HepG2 (cell line): ENCODE measurements around the gene TNPO3. TPM values are rescaled to one million over a fixed set of nuclear protein-coding genes. Genes with fewer than 3 reads are reported as not detected.

Experiments used
- ATAC-seq: fragments of 200-7000 bp; cut with Tn5 transposase; 3 replicates; pipeline ENCODE4 v1.9.1; 2020; ENCODE audit warnings: mild to moderate bottlenecking, moderate library complexity
- BruUV-seq: library from RNA; stranded (reverse); fragments of 400-500 nt; replicated peaks from 2 replicates; lab custom pipeline; 2021; lab: Mats Ljungman, UMichigan
- CTCF ChIA-PET: fragments of 300-600 bp; formaldehyde crosslinking; extraction: SDS; loops from one replicate; lab custom pipeline; 2021; ENCODE audit warnings: low total read pairs, inconsistent platforms, low intra/inter-chr PET ratio; lab: Yijun Ruan, JAX
- POLR2A ChIA-PET: fragments of 350-600 bp; sonication (Branson Sonifier 250); formaldehyde crosslinking; loops from one replicate; lab custom pipeline; 2020; ENCODE audit warnings: antibody characterized with exemption, inconsistent platforms; lab: Yijun Ruan, JAX
- DNase-seq: peaks from one replicate; pipeline ENCODE4 v3.0.0-alpha.2; 2015; ENCODE audit warnings: low spot score
- FAIRE-seq: peaks from 3 replicates; lab custom pipeline; 2011; peaks lifted over from hg19 to GRCh38; lab: Jason Lieb, UNC
- H2AFZ ChIP-seq: one replicate; pipeline ENCODE4 v1.6.1; 2011; ENCODE audit warnings: low read length, inconsistent platforms
- H3K27ac ChIP-seq: fragments of 300-600 bp; 3 replicates; pipeline ENCODE4 v1.8.0; 2011; ENCODE audit warnings: mixed run types, mild to moderate bottlenecking, mixed read lengths, low read length, inconsistent platforms; ENCODE audit not compliant: insufficient read depth; ENCODE audit errors: extremely low read length
- H3K27me3 ChIP-seq, 2 experiments: fragments of 200-600 bp in 1 of 2; 2 replicates in 1 of 2; 3 replicates in 1 of 2; pipeline versions ENCODE4 v1.6.0 to v1.8.0; 2011; ENCODE audit warnings: low read length in 2 of 2, mild to moderate bottlenecking in 2 of 2, moderate library complexity in 2 of 2, inconsistent platforms in 1 of 2; ENCODE audit not compliant: insufficient read depth in 2 of 2, control insufficient read depth in 1 of 2
- H3K36me3 ChIP-seq, 2 experiments: fragments of 200-600 bp in 1 of 2; replicated peaks in 1 of 2; 2 replicates in 1 of 2; 3 replicates in 1 of 2; pipeline versions ENCODE4 v1.5.1 to v1.8.0; 2011; ENCODE audit warnings: low read length in 2 of 2, inconsistent platforms in 1 of 2; ENCODE audit not compliant: insufficient read depth in 2 of 2, control insufficient read depth in 1 of 2
- H3K4me1 ChIP-seq: 2 replicates; pipeline ENCODE4 v1.5.1; 2012; ENCODE audit warnings: low read length, inconsistent platforms; ENCODE audit not compliant: insufficient read depth
- H3K4me2 ChIP-seq: 2 replicates; pipeline ENCODE4 v1.6.0; 2011; ENCODE audit warnings: low read depth, low read length, inconsistent platforms
- H3K4me3 ChIP-seq, 3 experiments: fragments of 200-600 bp in 1 of 3; sonication (generic), shearing (Covaris generic) in 1 of 3; replicated peaks in 1 of 3; 2 replicates each; pipeline ENCODE4 v1.5.1; 2011 to 2016; ENCODE audit warnings: low read length in 3 of 3, inconsistent platforms in 2 of 3, low read depth in 2 of 3, mild to moderate bottlenecking in 2 of 3, control low read depth in 1 of 3, mixed read lengths in 1 of 3; ENCODE audit not compliant: insufficient read depth in 1 of 3
- H3K79me2 ChIP-seq: one replicate; pipeline ENCODE4 v1.6.1; 2011; ENCODE audit warnings: low read length, inconsistent platforms; ENCODE audit not compliant: insufficient read depth
- H3K9ac ChIP-seq: 2 replicates; pipeline ENCODE4 v1.6.0; 2011; ENCODE audit warnings: mild to moderate bottlenecking, low read depth, low read length, inconsistent platforms; ENCODE audit not compliant: insufficient read depth
- H3K9me3 ChIP-seq: 2 replicates; pipeline ENCODE4 v1.5.1; 2012; ENCODE audit warnings: mild to moderate bottlenecking, low read length
- H4K20me1 ChIP-seq: 2 replicates; pipeline ENCODE4 v1.6.0; 2011; ENCODE audit warnings: inconsistent platforms, mild to moderate bottlenecking, low read length, moderate library complexity; ENCODE audit not compliant: insufficient read depth
- ARNT ChIP-seq: fragments of 450-650 bp; IDR thresholded peaks from 2 replicates; pipeline ENCODE4 v1.6.1; 2017
- EED ChIP-seq: sonication (generic); formaldehyde crosslinking; IDR thresholded peaks from 2 replicates; pipeline ENCODE4 v1.5.0; 2020; ENCODE audit warnings: mild to moderate bottlenecking, missing genetic modification reagents
- KLF11 ChIP-seq: IDR thresholded peaks from 2 replicates; pipeline ENCODE4 v1.6.1; 2016; ENCODE audit warnings: missing compliant biosample characterization
- NFKB2 ChIP-seq: sonication (generic); formaldehyde crosslinking; IDR thresholded peaks from 2 replicates; pipeline ENCODE4 v1.4.0; 2020; ENCODE audit warnings: missing genetic modification reagents, borderline replicate concordance
- PITX1 ChIP-seq: sonication (generic); formaldehyde crosslinking; IDR thresholded peaks from 2 replicates; pipeline ENCODE4 v1.5.1; 2020; ENCODE audit warnings: mild to moderate bottlenecking, missing genetic modification reagents
- POLR2AphosphoS2 ChIP-seq: IDR thresholded peaks from 2 replicates; pipeline ENCODE4 v1.6.1; 2011; ENCODE audit warnings: low read depth, low read length, improper control_type of control experiment
- RAD51 ChIP-seq: fragments of 450-650 bp; IDR thresholded peaks from 2 replicates; pipeline ENCODE4 v1.6.1; 2016; ENCODE audit warnings: borderline replicate concordance
- RBFOX2 ChIP-seq: fragments of 200-400 bp; formaldehyde crosslinking; IDR thresholded peaks from 2 replicates; pipeline ENCODE4 v1.6.1; 2017; ENCODE audit warnings: low read depth, mild to moderate bottlenecking, low read length
- SKI ChIP-seq: fragments of 450-650 bp; IDR thresholded peaks from one replicate; pipeline ENCODE4 v1.6.1; 2018; ENCODE audit warnings: mild to moderate bottlenecking; ENCODE audit not compliant: partially characterized antibody
- SMAD9 ChIP-seq: sonication (generic); formaldehyde crosslinking; IDR thresholded peaks from 2 replicates; pipeline ENCODE4 v1.5.1; 2020; ENCODE audit warnings: mild to moderate bottlenecking, missing genetic modification reagents
- ZC3H13 ChIP-seq: sonication (generic); formaldehyde crosslinking; IDR thresholded peaks from 2 replicates; pipeline ENCODE4 v1.8.1; 2023; ENCODE audit warnings: mild to moderate bottlenecking, missing genetic modification reagents, moderate library complexity
- ZNF460 ChIP-seq: sonication (generic); formaldehyde crosslinking; IDR thresholded peaks from 2 replicates; pipeline ENCODE4 v1.5.1; 2020; ENCODE audit warnings: missing genetic modification reagents, mild to moderate bottlenecking, borderline replicate concordance
- ZNF879 ChIP-seq: sonication (generic); formaldehyde crosslinking; IDR thresholded peaks from 2 replicates; pipeline ENCODE4 v1.8.1; 2023; ENCODE audit warnings: missing genetic modification reagents
- WGBS: methylation state at CpG from one replicate; pipeline ENCODE4 v1.1.6; 2017; ENCODE audit warnings: low lambda C conversion rate; 5-methylcytosine and 5-hydroxymethylcytosine counted together
- in situ Hi-C: cut with HindIII; loops from 2 replicates; pipeline ENCODE4 v1.10.0; 2017; ENCODE audit warnings: low pct_unique_long_range_greater_than_20kb; ENCODE audit not compliant: extremely low pct_ligation_motif_present
- intact Hi-C: fragments of 100-400 bp; cut with micrococcal nuclease; formaldehyde crosslinking; loops from one replicate; pipeline ENCODE4 v1.10.0; 2022; ENCODE audit not compliant: unreplicated experiment
- polyA plus RNA-seq, 8 experiments: library from polyadenylated mRNA; depleted of rRNA in 3 of 8; stranded (reverse) in 7 of 8; unstranded in 1 of 8; fragments of >200 nt; fragmentation: Illumina TruSeq in 4 of 8; extraction: Trizol in 4 of 8; gene quantifications; 2 replicates each; pipeline versions ENCODE4 v1.2.1 to v1.2.3, GENCODE V29; 2011 to 2016; ENCODE audit warnings: low read depth in 4 of 8, missing spikeins in 1 of 8, mixed read lengths in 1 of 8; ENCODE audit not compliant: insufficient read depth in 1 of 8
- total RNA-seq, 5 experiments: library from RNA; depleted of rRNA; stranded (reverse); fragments of >200 nt; fragmentation: Illumina TruSeq; extraction: Trizol; gene quantifications; 2 replicates each; pipeline ENCODE4 v1.2.3, GENCODE V29; 2016; ENCODE audit warnings: low read depth in 1 of 5
- TF ChIP-seq, protein P1 (sequence below): sonication (generic); formaldehyde crosslinking; IDR thresholded peaks from 2 replicates; pipeline ENCODE4 v1.5.1; 2020; ENCODE audit warnings: missing genetic modification reagents, mild to moderate bottlenecking, borderline replicate concordance
- TF ChIP-seq, protein P2 (sequence below): sonication (generic); formaldehyde crosslinking; IDR thresholded peaks from 2 replicates; pipeline ENCODE4 v1.4.0; 2020; ENCODE audit warnings: missing genetic modification reagents, borderline replicate concordance
- TF ChIP-seq, protein P3 (sequence below): sonication (generic); formaldehyde crosslinking; conservative IDR thresholded peaks from 2 replicates; pipeline ENCODE4 v1.8.0; 2022; ENCODE audit warnings: missing genetic modification reagents

The TNPO3 gene
- total and polyA plus RNA-seq, 2 of the 13 experiments (the other 11 are each of a cell fraction or from before 2014, with no cell fraction given): 23.8 to 44.6 TPM

DNA sequence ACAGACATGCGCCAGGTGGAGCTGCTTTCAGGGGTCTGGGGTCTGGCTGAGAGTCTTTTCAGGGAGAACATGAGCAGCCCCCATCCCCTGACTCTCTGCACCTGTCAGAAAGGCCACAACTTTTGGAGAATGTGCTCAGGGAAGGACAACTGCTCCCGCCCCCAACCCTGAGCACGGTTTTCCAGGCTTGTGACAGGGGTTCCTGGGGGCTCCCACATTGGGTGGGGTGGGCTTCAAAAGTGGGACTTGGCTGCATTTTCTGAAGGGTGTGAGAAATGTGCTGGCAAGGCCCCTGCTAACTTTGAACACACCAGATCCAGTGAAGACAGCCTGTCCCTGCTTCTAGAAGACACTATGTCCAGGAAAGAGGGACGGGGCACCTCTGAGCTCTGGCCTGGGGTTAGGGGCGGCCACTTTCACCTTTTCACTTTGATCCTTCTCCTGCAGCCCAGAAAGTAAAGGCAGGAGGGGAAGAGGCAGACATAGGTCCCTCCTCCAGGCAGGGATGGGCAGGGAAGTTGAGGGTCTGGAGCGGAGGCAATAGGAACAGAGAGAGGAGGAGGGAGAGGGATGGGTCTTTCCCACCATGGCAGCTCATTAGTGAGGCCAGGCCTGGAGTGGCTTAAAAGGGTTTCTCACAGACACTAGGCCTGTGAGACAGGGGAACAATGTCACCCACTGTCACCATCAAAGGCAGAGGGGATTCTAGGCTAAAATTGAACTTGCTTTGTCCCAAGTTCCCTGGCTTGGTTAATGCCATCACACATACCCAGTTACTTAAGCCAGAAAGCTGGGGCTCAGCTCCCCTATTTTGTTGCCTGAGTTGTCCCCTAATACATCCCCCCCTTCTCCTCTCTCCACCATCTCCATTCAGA, 145.9 kb downstream of the TNPO3 start:
- H3K27me3 ChIP-seq: peaks cover 0 to 45% of the 10 kb centered on the region in 2 experiments; a peak in 3 of 5 replicates
- ATAC-seq (no peak), FAIRE-seq (no peak), DNase-seq (no peak)
- no peaks in the 10 kb centered on the region for H4K20me1 ChIP-seq
- WGBS: 29% methylated on average over 5 of the region's 6 CpGs
- POLR2A ChIA-PET: no interaction called here
- peak overlapping the region; percentile 61 for H3K4me2 ChIP-seq
- in situ Hi-C loops (loop anchor here (5.0 kb wide), 2 partner anchors 38 to 183 kb away; no protein-coding TSS in a partner anchor), intact Hi-C loops (no loop called here)
- CTCF ChIA-PET: no interaction called here
- peak overlapping the region in 1 of 3 experiments; percentile 54; a peak in 1 of 6 replicates for H3K4me3 ChIP-seq
- TF ChIP-seq NFKB2 (CRISPR knock-in tag) (no peak), POLR2AphosphoS2 (no peak), ZNF460 (no peak), EED (CRISPR knock-in tag) (no peak), KLF11 (CRISPR knock-in tag) (no peak), SKI (no peak), ARNT (no peak), RBFOX2 (no peak), SMAD9 (no peak), ZNF879 (no peak), PITX1 (CRISPR knock-in tag) (no peak), RAD51 (no peak), ZC3H13 (CRISPR knock-in tag) (no peak)
- TF ChIP-seq, protein P1, sequence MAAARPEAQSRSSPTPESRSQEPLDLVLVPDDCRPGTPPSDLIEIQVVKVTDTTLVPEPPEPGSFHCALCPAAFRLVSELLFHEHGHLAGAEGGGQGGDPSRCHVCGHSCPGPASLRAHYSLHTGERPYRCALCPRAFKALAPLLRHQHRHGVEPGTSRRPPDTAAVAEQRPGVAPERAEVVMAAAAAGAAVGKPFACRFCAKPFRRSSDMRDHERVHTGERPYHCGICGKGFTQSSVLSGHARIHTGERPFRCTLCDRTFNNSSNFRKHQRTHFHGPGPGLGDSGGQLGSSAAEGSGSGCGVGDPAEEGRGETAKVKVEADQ (CRISPR knock-in tag): no peak
- TF ChIP-seq, protein P2, sequence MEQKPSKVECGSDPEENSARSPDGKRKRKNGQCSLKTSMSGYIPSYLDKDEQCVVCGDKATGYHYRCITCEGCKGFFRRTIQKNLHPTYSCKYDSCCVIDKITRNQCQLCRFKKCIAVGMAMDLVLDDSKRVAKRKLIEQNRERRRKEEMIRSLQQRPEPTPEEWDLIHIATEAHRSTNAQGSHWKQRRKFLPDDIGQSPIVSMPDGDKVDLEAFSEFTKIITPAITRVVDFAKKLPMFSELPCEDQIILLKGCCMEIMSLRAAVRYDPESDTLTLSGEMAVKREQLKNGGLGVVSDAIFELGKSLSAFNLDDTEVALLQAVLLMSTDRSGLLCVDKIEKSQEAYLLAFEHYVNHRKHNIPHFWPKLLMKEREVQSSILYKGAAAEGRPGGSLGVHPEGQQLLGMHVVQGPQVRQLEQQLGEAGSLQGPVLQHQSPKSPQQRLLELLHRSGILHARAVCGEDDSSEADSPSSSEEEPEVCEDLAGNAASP (CRISPR knock-in tag): no peak
- TF ChIP-seq, protein P3, sequence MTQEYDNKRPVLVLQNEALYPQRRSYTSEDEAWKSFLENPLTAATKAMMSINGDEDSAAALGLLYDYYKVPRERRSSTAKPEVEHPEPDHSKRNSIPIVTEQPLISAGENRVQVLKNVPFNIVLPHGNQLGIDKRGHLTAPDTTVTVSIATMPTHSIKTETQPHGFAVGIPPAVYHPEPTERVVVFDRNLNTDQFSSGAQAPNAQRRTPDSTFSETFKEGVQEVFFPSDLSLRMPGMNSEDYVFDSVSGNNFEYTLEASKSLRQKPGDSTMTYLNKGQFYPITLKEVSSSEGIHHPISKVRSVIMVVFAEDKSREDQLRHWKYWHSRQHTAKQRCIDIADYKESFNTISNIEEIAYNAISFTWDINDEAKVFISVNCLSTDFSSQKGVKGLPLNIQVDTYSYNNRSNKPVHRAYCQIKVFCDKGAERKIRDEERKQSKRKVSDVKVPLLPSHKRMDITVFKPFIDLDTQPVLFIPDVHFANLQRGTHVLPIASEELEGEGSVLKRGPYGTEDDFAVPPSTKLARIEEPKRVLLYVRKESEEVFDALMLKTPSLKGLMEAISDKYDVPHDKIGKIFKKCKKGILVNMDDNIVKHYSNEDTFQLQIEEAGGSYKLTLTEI (CRISPR knock-in tag): no peak
- no TSS peak for BruUV-seq
- no peak overlapping the region for H3K27ac ChIP-seq
- H3K79me2 ChIP-seq: no peaks in the 10 kb centered on the region
- H3K4me1 ChIP-seq: peaks cover 26% of the 10 kb centered on the region
- H3K9ac ChIP-seq: no peak overlapping the region
- no peaks in the 10 kb centered on the region for H3K9me3 ChIP-seq
- no peak overlapping the region for H2AFZ ChIP-seq
- H3K36me3 ChIP-seq: no peaks in the 10 kb centered on the region
